SJSA1 (cell line): ENCODE results near the gene ANAPC16. TPM values are rescaled to one million over a fixed set of nuclear protein-coding genes. Genes with fewer than 3 reads are reported as not detected.

Experiments
- DNase-seq, 2 experiments: peaks; one replicate each; pipeline ENCODE4 v3.0.0-alpha.2; 2015 to 2020; ENCODE audit warnings: low spot score in 2 of 2, low read depth in 1 of 2
- H3K27ac ChIP-seq: fragments of 250-450 bp; sonication (Bioruptor Pico); 2 replicates; pipeline ENCODE4 v1.5.1; 2020; ENCODE audit warnings: mild to moderate bottlenecking, moderate library complexity
- H3K27me3 ChIP-seq: fragments of 250-450 bp; sonication (Bioruptor Pico); replicated peaks from 2 replicates; pipeline ENCODE4 v1.5.1; 2020; ENCODE audit warnings: mild to moderate bottlenecking, moderate library complexity
- H3K36me3 ChIP-seq: fragments of 250-450 bp; sonication (Bioruptor Pico); 2 replicates; pipeline ENCODE4 v1.5.1; 2020; ENCODE audit warnings: mild to moderate bottlenecking
- H3K4me1 ChIP-seq: fragments of 250-450 bp; sonication (Bioruptor Pico); replicated peaks from 2 replicates; pipeline ENCODE4 v1.6.1; 2021; ENCODE audit warnings: mild to moderate bottlenecking
- H3K4me3 ChIP-seq: fragments of 250-450 bp; sonication (Bioruptor Pico); 2 replicates; pipeline ENCODE4 v1.5.1; 2020; ENCODE audit warnings: mild to moderate bottlenecking
- H3K9me3 ChIP-seq: fragments of 250-450 bp; sonication (Bioruptor Pico); replicated peaks from 2 replicates; pipeline ENCODE4 v1.5.1; 2020; ENCODE audit warnings: mild to moderate bottlenecking
- total RNA-seq: library from RNA; depleted of rRNA; stranded (reverse); fragments of >200 nt; shearing (Covaris generic); gene quantifications from 2 replicates; pipeline ENCODE4 v1.2.3, GENCODE V29; 2014

ANAPC16 gene
- total RNA-seq, 1 experiment from 2014 or later: 89.9 TPM

- H3K4me3 ChIP-seq: no peak overlapping the region
These were observed 40.3 kb downstream of the ANAPC16 start for GRCh38 chr10:72255977-72256729.

GRCh38 chr10:72257051-72257892 is 41.5 kb downstream of the ANAPC16 start:
- no peak overlapping the region for H3K4me3 ChIP-seq
- H3K27me3 ChIP-seq: no peaks in the 10 kb centered on the region
- peaks cover 3% of the 10 kb centered on the region; the same call in 1 of the 2 replicates for H3K36me3 ChIP-seq
- H3K9me3 ChIP-seq: no peaks in the 10 kb centered on the region
- H3K4me1 ChIP-seq: peaks cover 50% of the 10 kb centered on the region
- DNase-seq: peak in 1 of 2 experiments; percentile 28
- H3K27ac ChIP-seq: no peak overlapping the region

More at GRCh38 chr10:72255977-72256729, 40.3 kb downstream of the ANAPC16 start:
- Histone ChIP-seq H3K4me1 (peaks cover 40% of the 10 kb centered on the region), H3K9me3 (no peaks in the 10 kb centered on the region), H3K27ac (no peak overlapping the region), H3K36me3 (peaks cover 3% of the 10 kb centered on the region; the same call in 1 of the 2 replicates), H3K27me3 (no peaks in the 10 kb centered on the region)
- no peak for DNase-seq

DNA sequence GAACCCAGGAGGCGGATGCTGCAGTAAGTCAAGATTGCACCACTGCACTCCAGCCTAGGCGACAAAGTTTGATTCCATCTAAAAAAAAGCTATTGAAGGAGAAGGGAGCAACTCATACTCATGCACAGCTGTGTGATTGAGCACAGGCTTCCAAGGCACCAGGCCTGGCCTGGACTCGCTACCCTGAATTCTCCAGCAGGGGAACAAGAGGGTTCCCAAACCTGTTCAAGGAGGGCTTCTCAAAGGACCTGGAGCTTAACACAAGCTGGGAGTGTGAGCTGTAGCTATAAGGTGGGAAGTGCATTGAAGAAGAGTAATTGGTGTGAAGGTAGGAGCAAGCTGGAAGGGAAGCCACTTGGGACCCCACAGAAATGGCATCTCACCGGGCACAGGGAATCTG is 42.8 kb downstream of the ANAPC16 start:
- no peak overlapping the region for H3K4me3 ChIP-seq
- H3K4me1 ChIP-seq: peaks cover 50% of the 10 kb centered on the region
- no peaks in the 10 kb centered on the region for H3K27me3 ChIP-seq
- peaks cover 3% of the 10 kb centered on the region; the same call in 1 of the 2 replicates for H3K36me3 ChIP-seq
- H3K27ac ChIP-seq: no peak overlapping the region
- no peak for DNase-seq
- no peaks in the 10 kb centered on the region for H3K9me3 ChIP-seq

- Histone ChIP-seq H3K9me3 (no peaks in the 10 kb centered on the region), H3K27ac (peak overlapping the region; percentile 83), H3K27me3 (no peaks in the 10 kb centered on the region), H3K4me1 (peaks cover 49% of the 10 kb centered on the region), H3K36me3 (peaks cover 3% of the 10 kb centered on the region; the same call in 1 of the 2 replicates), H3K4me3 (no peak overlapping the region)
- peak in 1 of 2 experiments; percentile 64 for DNase-seq
These were observed 43.9 kb downstream of the ANAPC16 start for GRCh38 chr10:72259491-72260238.

DNA sequence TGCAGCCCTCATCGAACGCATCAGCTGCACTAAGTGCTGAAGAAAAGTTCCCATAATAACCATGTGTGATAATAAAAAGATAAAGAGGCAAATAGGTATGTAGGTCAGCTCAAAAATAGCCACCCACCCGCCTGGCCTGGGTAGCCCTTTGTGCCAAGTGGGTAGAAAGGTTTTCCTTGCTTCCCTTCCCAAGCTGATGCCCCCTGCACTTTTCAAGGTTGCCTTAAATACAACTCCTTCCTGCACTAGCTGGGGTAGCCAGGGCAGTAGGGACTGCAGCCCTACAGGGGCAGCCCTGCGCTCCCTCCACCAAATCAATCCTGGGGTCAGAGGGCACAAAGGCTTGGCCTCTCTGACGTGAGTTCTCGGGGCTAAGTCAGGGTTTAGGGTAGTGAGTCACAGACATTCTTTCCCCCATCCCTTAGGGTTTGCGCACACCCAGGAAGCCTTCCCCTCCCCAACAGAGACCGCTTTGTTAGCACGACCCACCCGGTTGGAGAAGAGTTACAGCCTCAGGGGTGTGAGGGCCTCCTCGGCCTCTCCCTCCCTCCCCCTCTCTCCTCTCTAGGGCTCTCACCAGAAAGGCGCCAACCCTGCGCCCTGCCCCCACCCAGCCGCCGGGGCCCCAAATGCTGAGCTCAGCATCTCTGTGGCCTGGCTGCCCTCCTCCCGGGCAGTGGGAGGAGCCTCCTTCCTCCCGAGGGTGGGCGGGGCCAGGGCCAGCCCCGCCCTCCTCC is 44.6 kb downstream of the ANAPC16 start:
- no peaks in the 10 kb centered on the region for H3K36me3 ChIP-seq
- peaks cover 41% of the 10 kb centered on the region for H3K4me1 ChIP-seq
- H3K9me3 ChIP-seq: no peaks in the 10 kb centered on the region
- H3K4me3 ChIP-seq: peak overlapping the region; percentile 37
- peak overlapping the region; percentile 83 for H3K27ac ChIP-seq
- peak; percentile 94 to 95 for DNase-seq
- no peaks in the 10 kb centered on the region for H3K27me3 ChIP-seq

- Histone ChIP-seq H3K9me3 (no peaks in the 10 kb centered on the region), H3K27ac (peak overlapping the region; percentile 83), H3K27me3 (no peaks in the 10 kb centered on the region), H3K4me3 (peak overlapping the region; percentile 37), H3K4me1 (peaks cover 40% of the 10 kb centered on the region), H3K36me3 (no peaks in the 10 kb centered on the region)
- DNase-seq: peak in 1 of 2 experiments; percentile 91
These were observed 45.4 kb downstream of the ANAPC16 start for GRCh38 chr10:72260976-72261783.

DNA sequence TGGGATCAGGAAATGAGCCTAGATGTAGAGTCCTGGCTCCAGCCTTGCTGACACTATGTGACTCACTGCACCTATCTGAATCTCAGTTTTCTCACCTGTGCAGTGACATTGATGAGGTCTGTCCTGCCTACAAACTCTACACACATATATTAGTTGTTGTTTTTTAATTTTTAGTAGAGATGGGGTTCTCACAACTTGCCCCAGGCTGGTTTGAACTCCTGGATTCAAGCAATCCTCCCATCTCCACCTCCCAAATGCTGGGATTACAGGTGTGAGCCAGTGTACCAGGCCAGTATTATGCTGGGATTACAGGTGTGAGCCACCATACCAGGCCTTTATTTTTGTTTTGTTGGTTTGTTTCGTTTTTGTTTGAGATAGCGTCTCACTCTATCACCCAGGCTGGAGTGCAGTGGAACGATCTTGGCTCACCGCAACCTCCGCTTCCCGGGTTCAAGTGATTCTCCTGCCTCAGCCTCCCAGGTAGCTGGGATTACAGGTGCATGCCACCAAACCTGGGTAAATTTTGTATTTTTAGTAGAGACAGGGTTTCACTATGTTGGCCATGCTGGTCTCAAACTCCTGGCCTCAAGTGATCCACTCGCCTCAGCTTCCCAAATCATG is 46.1 kb downstream of the ANAPC16 start:
- peak overlapping the region; percentile 37; the same call in 1 of the 2 replicates for H3K4me3 ChIP-seq
- H3K9me3 ChIP-seq: no peaks in the 10 kb centered on the region
- peak overlapping the region; percentile 83 for H3K27ac ChIP-seq
- H3K27me3 ChIP-seq: no peaks in the 10 kb centered on the region
- H3K36me3 ChIP-seq: no peaks in the 10 kb centered on the region
- DNase-seq: no peak
- peaks cover 40% of the 10 kb centered on the region for H3K4me1 ChIP-seq

DNA sequence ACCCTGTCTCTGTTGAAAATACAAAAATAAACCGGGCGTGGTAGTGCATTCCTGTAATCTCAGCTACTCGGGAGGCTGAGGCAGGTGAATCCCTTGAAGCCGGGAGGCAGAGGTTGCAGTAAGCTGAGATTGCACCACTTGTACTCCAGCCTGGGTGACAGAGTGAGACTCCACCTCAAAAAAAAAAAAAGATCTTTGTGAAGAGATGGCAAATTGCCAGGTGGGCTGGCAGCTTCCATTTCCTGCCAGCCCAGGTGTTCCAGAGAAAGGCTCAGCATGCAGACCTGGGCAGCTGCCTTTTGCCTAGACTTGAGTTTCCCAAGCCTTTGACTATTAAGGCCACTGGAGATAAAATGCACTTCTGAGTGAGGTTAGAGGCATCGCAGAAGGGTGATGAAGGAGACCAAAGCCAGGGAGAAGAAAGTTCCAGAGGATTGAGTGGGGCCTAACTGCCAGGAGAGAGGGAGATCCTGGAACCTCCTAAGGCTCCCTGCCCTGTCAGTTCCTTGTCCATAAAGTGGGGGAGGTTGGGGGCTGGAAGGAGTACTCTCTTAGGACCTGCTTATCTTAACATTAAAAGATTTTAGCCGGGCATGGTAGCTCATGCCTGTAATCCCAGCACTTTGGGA is 47.9 kb downstream of the ANAPC16 start:
- H3K9me3 ChIP-seq: no peaks in the 10 kb centered on the region
- no peaks in the 10 kb centered on the region for H3K36me3 ChIP-seq
- no peak overlapping the region for H3K4me3 ChIP-seq
- no peak overlapping the region for H3K27ac ChIP-seq
- no peak for DNase-seq
- peaks cover 34% of the 10 kb centered on the region for H3K4me1 ChIP-seq
- H3K27me3 ChIP-seq: no peaks in the 10 kb centered on the region

DNA sequence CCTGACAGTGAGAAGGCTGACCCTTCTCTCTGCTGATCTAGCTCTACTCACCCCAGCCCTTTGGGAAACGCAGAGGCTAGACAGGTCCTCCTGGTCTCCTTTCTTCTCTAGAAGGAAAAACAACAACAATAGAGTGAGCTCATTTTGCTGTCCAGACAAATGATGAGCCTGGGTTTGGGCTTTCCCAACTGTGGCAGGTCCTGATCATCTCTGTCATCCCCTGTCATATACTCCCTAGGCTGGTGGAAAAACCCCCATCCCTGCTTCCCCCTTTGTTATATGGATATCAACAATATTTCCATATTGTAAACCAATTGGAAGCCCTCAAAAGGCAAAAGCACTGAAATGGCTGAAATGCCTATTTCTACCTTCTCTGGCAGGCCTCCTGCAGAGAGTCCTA is 48.7 kb downstream of the ANAPC16 start:
- DNase-seq: no peak
- Histone ChIP-seq H3K27me3 (no peaks in the 10 kb centered on the region), H3K27ac (no peak overlapping the region), H3K36me3 (no peaks in the 10 kb centered on the region), H3K9me3 (no peaks in the 10 kb centered on the region), H3K4me1 (peaks cover 26% of the 10 kb centered on the region), H3K4me3 (no peak overlapping the region)

DNA sequence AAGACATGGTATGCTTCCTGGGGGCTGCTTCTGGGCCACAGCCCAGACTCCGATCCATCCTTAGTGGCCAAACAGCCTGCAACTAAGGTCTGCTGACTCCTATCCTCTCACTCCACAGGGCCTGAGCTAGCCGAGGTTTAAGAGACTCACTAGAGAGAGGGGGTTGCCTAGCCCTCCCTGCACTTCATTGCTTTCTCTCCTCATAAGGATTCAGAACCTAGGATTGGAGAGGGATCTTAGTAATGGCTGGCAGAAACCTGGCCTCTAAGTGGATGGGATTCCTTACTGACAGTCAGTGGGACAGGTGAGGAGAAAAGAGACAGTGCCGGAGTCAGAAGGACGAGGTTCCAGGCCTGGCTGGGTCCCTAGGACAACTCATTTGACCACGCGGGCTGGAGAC is 49.7 kb downstream of the ANAPC16 start:
- Histone ChIP-seq H3K27me3 (no peaks in the 10 kb centered on the region), H3K36me3 (no peaks in the 10 kb centered on the region), H3K9me3 (no peaks in the 10 kb centered on the region), H3K4me1 (peaks cover 16% of the 10 kb centered on the region), H3K4me3 (no peak overlapping the region), H3K27ac (no peak overlapping the region)
- DNase-seq: no peak

DNA sequence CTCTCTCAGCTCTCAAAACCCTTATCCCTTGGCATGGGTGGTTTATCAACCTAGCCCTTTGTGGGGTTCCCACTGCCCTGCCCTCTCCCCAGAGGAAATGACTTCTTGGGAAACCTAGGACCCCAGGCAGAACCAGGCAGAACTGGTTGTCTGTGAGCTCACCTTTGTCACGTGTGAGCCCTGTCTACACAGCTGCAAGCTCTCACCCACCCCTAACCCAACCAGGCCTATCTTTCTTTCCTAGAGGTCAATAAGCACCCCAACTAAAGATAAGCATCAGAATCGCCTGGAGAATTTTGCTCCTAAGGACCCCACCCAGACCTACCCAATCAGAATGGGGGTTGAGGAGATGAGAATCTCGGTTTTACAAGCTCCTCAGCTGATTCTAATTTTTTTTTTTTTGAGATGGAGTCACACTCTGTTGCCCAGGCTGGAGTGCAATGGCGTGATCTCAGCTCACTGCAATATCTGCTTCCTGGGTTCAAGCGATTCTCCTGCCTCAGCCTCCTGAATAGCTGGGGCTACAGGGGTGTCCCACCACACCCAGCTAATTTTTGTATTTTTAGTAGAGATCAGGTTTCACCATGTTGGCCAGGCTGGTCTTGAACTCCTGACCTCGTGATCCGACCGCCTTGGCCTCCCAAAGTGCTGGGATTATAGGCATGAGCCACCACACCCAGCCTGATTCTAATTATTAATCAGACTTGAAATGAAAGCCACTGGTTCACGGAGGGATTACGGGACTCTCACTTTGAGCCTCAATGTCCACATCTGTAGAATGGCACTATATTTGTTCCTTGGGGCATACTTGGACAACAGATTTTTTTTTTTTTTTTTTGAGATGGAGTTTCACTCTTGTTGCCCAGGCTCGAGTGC is 50.4 kb downstream of the ANAPC16 start:
- peaks cover 10% of the 10 kb centered on the region for H3K4me1 ChIP-seq
- no peak overlapping the region for H3K4me3 ChIP-seq
- no peaks in the 10 kb centered on the region for H3K36me3 ChIP-seq
- no peaks in the 10 kb centered on the region for H3K27me3 ChIP-seq
- H3K9me3 ChIP-seq: no peaks in the 10 kb centered on the region
- no peak overlapping the region for H3K27ac ChIP-seq
- DNase-seq: no peak
